BJ (cell line): ENCODE measurements around the gene C10orf71. TPM values are rescaled to one million over a fixed set of nuclear protein-coding genes. Genes with fewer than 3 reads are reported as not detected.

Experiments
- CTCF ChIA-PET: fragments of 350-600 bp; formaldehyde crosslinking; extraction: SDS; loops from one replicate; lab custom pipeline; 2021; ENCODE audit warnings: antibody characterized with exemption, inconsistent platforms; lab: Yijun Ruan, JAX
- POLR2A ChIA-PET: fragments of 300-600 bp; sonication (Branson Sonifier 250); formaldehyde crosslinking; extraction: SDS; loops from one replicate; lab custom pipeline; 2021; ENCODE audit warnings: antibody characterized with exemption; lab: Charles Lee
- DNase-seq: peaks from one replicate; pipeline ENCODE4 v3.0.0-alpha.2; 2011; ENCODE audit warnings: low read depth
- H3K27me3 ChIP-seq: 2 replicates; pipeline ENCODE4 v1.6.0; 2011; ENCODE audit warnings: low read length; ENCODE audit not compliant: control insufficient read depth, insufficient read depth
- H3K36me3 ChIP-seq: 2 replicates; pipeline ENCODE4 v1.5.1; 2011; ENCODE audit warnings: low read length; ENCODE audit not compliant: control insufficient read depth, insufficient read depth
- H3K4me3 ChIP-seq: 2 replicates; pipeline ENCODE4 v1.5.1; 2011; ENCODE audit warnings: low read depth, mild to moderate bottlenecking, control low read depth, low read length
- CTCF ChIP-seq: IDR thresholded peaks from 2 replicates; pipeline ENCODE4 v1.5.1; 2011; ENCODE audit warnings: low read depth, mild to moderate bottlenecking, control low read depth, inconsistent platforms, low read length, moderate library complexity; ENCODE audit not compliant: insufficient read depth
- polyA plus RNA-seq: library from polyadenylated mRNA; depleted of rRNA; stranded (reverse); fragments of >200 nt; gene quantifications from 2 replicates; pipeline ENCODE4 v1.2.3, GENCODE V29; 2011

The C10orf71 gene
- polyA plus RNA-seq, 1 experiment, result not detected

GRCh38 chr10:49254556-49255318 lies 44.2 kb upstream of the C10orf71 start:
- ChIA-PET CTCF (no interaction called here), POLR2A (no interaction called here)
- H3K27me3 ChIP-seq, result no peaks in the 10 kb centered on the region
- no peak overlapping the region for H3K4me3 ChIP-seq
- no peak for DNase-seq
- H3K36me3 ChIP-seq, result no peaks in the 10 kb centered on the region
- no peak for TF ChIP-seq CTCF

DNA sequence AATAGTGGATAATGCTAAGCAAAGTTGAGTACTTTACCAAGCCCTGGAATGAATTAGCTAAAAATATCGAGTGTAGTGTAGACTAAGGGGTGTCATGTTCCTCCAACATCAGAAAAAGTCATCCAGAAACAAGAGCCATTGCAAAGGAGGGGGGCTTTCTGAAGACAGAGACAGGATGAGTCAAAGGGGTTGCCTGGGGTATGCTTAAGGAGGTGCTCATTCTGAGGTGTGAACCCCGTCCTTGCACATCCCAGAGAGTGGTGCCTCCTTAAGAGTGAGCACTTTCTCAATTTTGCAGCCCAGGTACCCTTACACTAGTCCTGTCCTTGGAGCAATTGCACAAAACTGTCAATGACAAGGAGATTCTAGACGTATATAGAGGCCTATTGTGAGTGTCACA lies 43.1 kb upstream of the C10orf71 start:
- Histone ChIP-seq H3K4me3 (no peak overlapping the region), H3K27me3 (no peaks in the 10 kb centered on the region), H3K36me3 (no peaks in the 10 kb centered on the region)
- ChIA-PET CTCF (no interaction called here), POLR2A (no interaction called here)
- no peak for TF ChIP-seq CTCF
- no peak for DNase-seq

DNA sequence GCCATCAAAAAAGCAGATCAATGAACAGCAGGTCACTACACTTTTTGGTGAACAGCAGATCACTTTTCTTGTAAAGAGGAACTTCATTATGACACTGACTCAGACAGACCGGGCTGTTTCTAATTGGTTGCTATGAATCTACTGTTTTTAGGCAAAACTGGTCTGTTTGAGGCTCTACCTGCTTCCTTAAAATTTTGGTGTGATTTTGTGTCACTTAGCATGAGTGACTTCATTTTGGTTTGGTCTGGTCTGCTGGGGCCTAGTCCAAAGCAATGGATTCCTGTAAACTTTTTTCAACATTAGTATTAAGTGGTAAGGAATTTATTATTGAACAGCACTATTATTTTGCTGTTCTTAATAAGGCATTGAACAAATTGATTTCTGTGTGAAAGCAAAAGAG lies 41.8 kb upstream of the C10orf71 start:
- H3K4me3 ChIP-seq, result no peak overlapping the region
- H3K27me3 ChIP-seq, result no peaks in the 10 kb centered on the region
- TF ChIP-seq CTCF, result no peak
- ChIA-PET POLR2A (no interaction called here), CTCF (interaction anchor here (1.3 kb wide), 1 partner anchor 94 kb away, joined by 3 read pairs; no protein-coding TSS in a partner anchor)
- DNase-seq, result no peak
- H3K36me3 ChIP-seq, result no peaks in the 10 kb centered on the region

- H3K36me3 ChIP-seq, result no peaks in the 10 kb centered on the region
- no peak for TF ChIP-seq CTCF
- no peaks in the 10 kb centered on the region for H3K27me3 ChIP-seq
- H3K4me3 ChIP-seq, result no peak overlapping the region
- DNase-seq, result no peak
- ChIA-PET CTCF (interaction anchor here (1.3 kb wide), 1 partner anchor 94 kb away, joined by 3 read pairs; no protein-coding TSS in a partner anchor), POLR2A (no interaction called here)
Measured at GRCh38 chr10:49257626-49258349, 41.2 kb upstream of the C10orf71 start.

- no peak for TF ChIP-seq CTCF
- H3K4me3 ChIP-seq, result no peak overlapping the region
- no peaks in the 10 kb centered on the region for H3K27me3 ChIP-seq
- ChIA-PET POLR2A (no interaction called here), CTCF (interaction anchor here (1.3 kb wide), 1 partner anchor 95 kb away, joined by 3 read pairs; no protein-coding TSS in a partner anchor)
- no peaks in the 10 kb centered on the region for H3K36me3 ChIP-seq
- DNase-seq, result no peak
Measured at GRCh38 chr10:49258350-49258683, 40.7 kb upstream of the C10orf71 start.
